ENCODE measurements around the gene RFNG. TPM values are rescaled to one million over a fixed set of nuclear protein-coding genes. Genes with fewer than 3 reads are reported as not detected.

Gene RFNG
- total RNA-seq, 4 donors from 2014 or later = 36.0 to 49.0 (median 38.3) TPM

GRCh38 chr17:82055965-82056728 lies 4.5 kb upstream of the RFNG start:
- no peaks in the 10 kb centered on the region for H3K9me3 ChIP-seq
- no peaks in the 10 kb centered on the region for H3K27me3 ChIP-seq
- peaks cover 54% of the 10 kb centered on the region in 2 donors for H3K36me3 ChIP-seq
- TF ChIP-seq, protein P1, sequence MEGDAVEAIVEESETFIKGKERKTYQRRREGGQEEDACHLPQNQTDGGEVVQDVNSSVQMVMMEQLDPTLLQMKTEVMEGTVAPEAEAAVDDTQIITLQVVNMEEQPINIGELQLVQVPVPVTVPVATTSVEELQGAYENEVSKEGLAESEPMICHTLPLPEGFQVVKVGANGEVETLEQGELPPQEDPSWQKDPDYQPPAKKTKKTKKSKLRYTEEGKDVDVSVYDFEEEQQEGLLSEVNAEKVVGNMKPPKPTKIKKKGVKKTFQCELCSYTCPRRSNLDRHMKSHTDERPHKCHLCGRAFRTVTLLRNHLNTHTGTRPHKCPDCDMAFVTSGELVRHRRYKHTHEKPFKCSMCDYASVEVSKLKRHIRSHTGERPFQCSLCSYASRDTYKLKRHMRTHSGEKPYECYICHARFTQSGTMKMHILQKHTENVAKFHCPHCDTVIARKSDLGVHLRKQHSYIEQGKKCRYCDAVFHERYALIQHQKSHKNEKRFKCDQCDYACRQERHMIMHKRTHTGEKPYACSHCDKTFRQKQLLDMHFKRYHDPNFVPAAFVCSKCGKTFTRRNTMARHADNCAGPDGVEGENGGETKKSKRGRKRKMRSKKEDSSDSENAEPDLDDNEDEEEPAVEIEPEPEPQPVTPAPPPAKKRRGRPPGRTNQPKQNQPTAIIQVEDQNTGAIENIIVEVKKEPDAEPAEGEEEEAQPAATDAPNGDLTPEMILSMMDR (IDR thresholded peaks at IDR 0.05) = no peak
- no peak for TF ChIP-seq POLR2A (IDR thresholded peaks at IDR 0.05)
- 92 to 93% methylated on average over 20 to 25 of the region's 28 CpGs for WGBS, 2 donors
- DNase-seq = no peak
- H3K27ac ChIP-seq = no peak overlapping the region
- H3K4me1 ChIP-seq = peaks cover 10 to 12% of the 10 kb centered on the region in 2 donors
- intact Hi-C loops (cut with DNase I) = no loop called here
- no peak overlapping the region for H3K4me3 ChIP-seq (replicated peaks in 1 of 3)

DNA sequence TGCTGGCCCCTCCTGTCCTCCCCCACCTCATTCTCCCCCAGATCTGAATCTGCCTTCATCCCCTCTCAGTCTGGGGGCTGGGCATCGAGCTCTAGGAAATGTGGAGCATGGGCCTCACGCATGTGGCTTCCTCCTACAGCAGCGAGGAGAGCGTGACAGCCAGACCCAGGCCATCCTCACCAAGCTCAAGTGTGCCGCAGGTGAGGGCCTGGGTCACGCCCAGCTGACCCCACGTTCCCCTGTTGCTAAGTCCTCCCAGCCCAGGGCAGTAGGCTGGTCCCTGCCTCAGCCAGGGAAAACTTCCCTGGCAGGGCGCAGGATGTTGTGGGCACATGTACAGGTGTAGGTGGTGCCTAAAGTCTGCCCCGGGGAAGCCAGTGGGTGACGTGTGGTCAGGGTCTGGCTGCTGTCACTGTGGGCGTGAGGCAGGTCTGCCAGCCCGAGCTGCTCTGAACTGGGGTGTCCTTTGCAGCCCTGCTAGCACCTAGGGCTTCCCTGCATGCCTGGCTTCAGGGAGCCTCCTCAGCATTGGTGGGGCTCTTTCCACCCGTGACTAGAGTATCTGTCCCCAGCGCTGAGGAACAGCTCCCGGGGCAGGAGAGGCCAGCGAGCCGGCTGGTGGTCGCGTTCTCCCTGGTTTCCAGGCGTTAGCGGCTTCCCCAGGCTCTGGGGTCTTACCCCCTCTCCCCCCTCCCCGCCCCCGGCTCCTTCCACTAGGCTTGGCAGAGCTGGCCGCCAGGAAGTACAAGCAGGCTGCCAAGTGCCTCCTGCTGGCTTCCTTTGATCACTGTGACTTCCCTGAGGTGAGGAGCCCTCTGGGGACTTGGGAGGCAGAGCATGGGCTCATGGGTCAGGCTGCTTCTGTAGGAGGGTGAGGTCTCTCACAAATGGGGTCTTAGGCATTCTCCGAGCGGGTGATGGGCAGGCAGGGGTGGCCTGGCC lies 3.7 kb upstream of the RFNG start:
- no peaks in the 10 kb centered on the region for H3K27me3 ChIP-seq
- peaks cover 17% of the 10 kb centered on the region in 2 donors for H3K4me1 ChIP-seq
- intact Hi-C loops (cut with DNase I) = no loop called here
- H3K9me3 ChIP-seq = no peaks in the 10 kb centered on the region
- DNase-seq = no peak
- H3K4me3 ChIP-seq (replicated peaks in 1 of 3) = no peak overlapping the region
- no peak for TF ChIP-seq POLR2A (IDR thresholded peaks at IDR 0.05)
- TF ChIP-seq, protein P1 (IDR thresholded peaks at IDR 0.05) = no peak
- WGBS, 2 donors = 83 to 86% methylated on average over 13 to 15 of the region's 26 CpGs
- peaks cover 45 to 47% of the 10 kb centered on the region in 2 donors for H3K36me3 ChIP-seq
- H3K27ac ChIP-seq = no peak overlapping the region

DNA sequence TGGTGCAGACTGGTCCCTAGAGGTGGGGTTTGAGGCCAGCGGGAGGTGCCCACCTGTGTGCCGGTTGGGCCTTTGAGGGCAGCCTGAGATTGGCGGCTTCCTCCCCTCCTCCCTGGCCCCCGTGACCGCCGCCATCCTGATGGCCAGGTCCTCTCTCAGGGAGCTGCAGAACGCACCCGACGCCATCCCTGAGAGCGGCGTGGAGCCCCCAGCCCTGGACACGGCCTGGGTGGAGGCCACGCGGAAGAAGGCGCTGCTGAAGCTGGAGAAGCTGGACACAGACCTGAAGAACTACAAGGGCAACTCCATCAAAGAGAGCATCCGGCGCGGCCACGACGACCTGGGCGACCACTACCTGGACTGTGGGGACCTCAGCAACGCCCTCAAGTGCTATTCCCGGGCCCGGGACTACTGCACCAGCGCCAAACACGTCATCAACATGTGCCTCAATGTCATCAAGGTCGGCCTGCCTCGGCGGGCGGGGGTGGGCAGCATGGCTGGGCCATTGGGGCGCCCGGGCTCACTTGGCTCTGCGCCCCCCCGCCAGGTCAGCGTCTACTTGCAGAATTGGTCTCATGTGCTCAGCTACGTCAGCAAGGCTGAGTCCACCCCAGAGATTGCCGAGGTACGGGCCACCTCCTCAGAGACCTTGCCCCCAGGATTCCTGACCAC lies 2.9 kb upstream of the RFNG start:
- TF ChIP-seq, protein P1 (IDR thresholded peaks at IDR 0.05) = no peak
- no peak for DNase-seq
- 93 to 95% methylated on average over 15 to 23 of the region's 38 CpGs for whole genome bisulfite sequencing, 2 donors
- Histone ChIP-seq H3K4me3 (replicated peaks in 1 of 3) (no peak overlapping the region), H3K27ac (no peak overlapping the region), H3K9me3 (no peaks in the 10 kb centered on the region), H3K4me1 (peaks cover 18 to 19% of the 10 kb centered on the region in 2 donors), H3K36me3 (peaks cover 42 to 44% of the 10 kb centered on the region in 2 donors), H3K27me3 (no peaks in the 10 kb centered on the region)
- intact Hi-C loops (cut with DNase I) = no loop called here

DNA sequence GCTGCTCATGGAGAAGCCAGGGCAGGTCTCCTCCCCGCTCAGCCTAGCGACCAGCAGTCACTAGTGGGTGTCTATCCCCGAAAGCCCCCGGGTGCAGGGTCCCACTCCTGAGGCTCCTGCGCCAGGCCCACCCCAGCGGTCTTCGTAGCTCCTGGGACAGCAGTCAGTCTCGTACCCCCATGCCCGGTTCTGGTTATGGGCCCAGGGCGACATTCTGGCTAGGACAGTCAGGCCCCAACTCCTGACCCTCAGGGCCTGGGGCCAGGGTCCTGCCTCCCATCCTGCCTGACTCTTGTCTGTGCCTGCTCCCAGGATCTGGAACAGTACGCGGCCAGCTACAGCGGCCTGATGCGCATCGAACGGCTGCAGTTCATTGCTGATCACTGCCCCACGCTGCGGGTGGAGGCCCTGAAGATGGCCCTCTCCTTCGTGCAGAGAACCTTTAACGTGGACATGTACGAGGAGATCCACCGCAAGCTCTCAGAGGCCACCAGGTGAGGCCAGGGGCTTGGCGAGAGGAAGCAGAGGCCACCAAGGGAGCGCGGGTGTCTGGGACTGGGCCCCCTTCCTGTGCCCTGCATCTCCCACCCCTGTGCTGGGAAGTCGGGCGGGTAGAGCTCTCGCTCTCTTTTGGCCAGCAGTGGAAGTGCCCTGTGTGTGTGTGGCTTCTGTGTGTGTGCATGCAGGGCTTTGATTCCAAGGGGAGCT lies 2.1 kb upstream of the RFNG start:
- no peak overlapping the region for H3K4me3 ChIP-seq (replicated peaks in 1 of 3)
- no peak for TF ChIP-seq POLR2A (IDR thresholded peaks at IDR 0.05)
- TF ChIP-seq, protein P1 (IDR thresholded peaks at IDR 0.05) = no peak
- DNase-seq = no peak
- H3K4me1 ChIP-seq = peaks cover 18 to 19% of the 10 kb centered on the region in 2 donors
- H3K36me3 ChIP-seq = peaks cover 41 to 46% of the 10 kb centered on the region in 2 donors
- no peaks in the 10 kb centered on the region for H3K9me3 ChIP-seq
- no peak overlapping the region for H3K27ac ChIP-seq
- H3K27me3 ChIP-seq = no peaks in the 10 kb centered on the region
- WGBS, 2 donors = 97 to 98% methylated on average over 19 to 27 of the region's 28 CpGs
- intact Hi-C loops (cut with DNase I) = no loop called here

All from thyroid gland (tissue), 4 donors.